ENCODE measurements around the gene UBE3A. TPM values are rescaled to one million over a fixed set of nuclear protein-coding genes. Genes with fewer than 3 reads are reported as not detected.

The UBE3A gene
- total RNA-seq, 1 donor, result 80.3 TPM

- no peak for DNase-seq (ENCODE audit: low read depth)
- TF ChIP-seq CTCF (IDR thresholded peaks at IDR 0.05; ENCODE audit: insufficient read depth, low read length), result no peak
- no peak overlapping the region for H3K4me3 ChIP-seq (ENCODE audit: low read depth, low read length)
Observed at GRCh38 chr15:25445412-25445811, 6.6 kb upstream of the UBE3A start.

- no peak for TF ChIP-seq CTCF (IDR thresholded peaks at IDR 0.05; ENCODE audit: insufficient read depth, low read length)
- no peak overlapping the region for H3K4me3 ChIP-seq (ENCODE audit: low read depth, low read length)
- no peak for DNase-seq (ENCODE audit: low read depth)
Observed at GRCh38 chr15:25441111-25441510, 2.3 kb upstream of the UBE3A start.

GRCh38 chr15:25439369-25439836 is 579 bp upstream of the UBE3A start:
- no peak for TF ChIP-seq CTCF (IDR thresholded peaks at IDR 0.05; ENCODE audit: insufficient read depth, low read length)
- peak overlapping the region; percentile 85 for H3K4me3 ChIP-seq (ENCODE audit: low read depth, low read length)
- peak; percentile 30 for DNase-seq (ENCODE audit: low read depth)

- peak overlapping the region; percentile 72 for H3K4me3 ChIP-seq (ENCODE audit: low read depth, low read length)
- TF ChIP-seq CTCF (IDR thresholded peaks at IDR 0.05; ENCODE audit: insufficient read depth, low read length), result peak; percentile 30
- DNase-seq (ENCODE audit: low read depth), result peak; percentile 37
Observed at GRCh38 chr15:25437777-25438600, 835 bp downstream of the UBE3A start.

GRCh38 chr15:25436707-25437106 is 2.1 kb downstream of the UBE3A start:
- TF ChIP-seq CTCF (IDR thresholded peaks at IDR 0.05; ENCODE audit: insufficient read depth, low read length), result no peak
- H3K4me3 ChIP-seq (ENCODE audit: low read depth, low read length), result peak overlapping the region; percentile 42
- DNase-seq (ENCODE audit: low read depth), result no peak

GRCh38 chr15:25435474-25436243 is 3.2 kb downstream of the UBE3A start:
- H3K4me3 ChIP-seq (ENCODE audit: low read depth, low read length), result no peak overlapping the region
- no peak for DNase-seq (ENCODE audit: low read depth)
- no peak for TF ChIP-seq CTCF (IDR thresholded peaks at IDR 0.05; ENCODE audit: insufficient read depth, low read length)
